HepG2 (cell line): ENCODE data around the gene RAB36.

Source experiments
- BRCA1 ChIP-seq: sonication (generic); formaldehyde crosslinking; IDR thresholded peaks from 2 replicates; pipeline ENCODE4 v1.4.0; 2020; ENCODE audit warnings: missing genetic modification reagents
- CHD2 ChIP-seq: IDR thresholded peaks from 2 replicates; pipeline ENCODE4 v1.6.1; 2011; ENCODE audit warnings: low read depth, low read length, improper control_type of control experiment
- SETDB1 ChIP-seq: sonication (generic); formaldehyde crosslinking; IDR thresholded peaks from 2 replicates; pipeline ENCODE4 v1.5.1; 2020; ENCODE audit warnings: missing genetic modification reagents, mild to moderate bottlenecking, borderline replicate concordance
- SOX6 ChIP-seq, 2 experiments: fragments of 450-650 bp in 1 of 2; sonication (generic) in 1 of 2; formaldehyde crosslinking in 1 of 2; IDR thresholded peaks; 2 replicates each; pipeline versions ENCODE4 v1.4.0 to v1.6.1; 2017 to 2020; ENCODE audit warnings: antibody characterized with exemption in 1 of 2, mild to moderate bottlenecking in 1 of 2, missing genetic modification reagents in 1 of 2
- ZNF232 ChIP-seq: sonication (generic); formaldehyde crosslinking; IDR thresholded peaks from 2 replicates; pipeline ENCODE4 v1.4.0; 2020; ENCODE audit warnings: missing genetic modification reagents, borderline replicate concordance
- TF ChIP-seq, protein P1 (sequence below), 2 experiments: IDR thresholded peaks; 2 replicates each; pipeline ENCODE4 v1.6.1; 2011 to 2012; ENCODE audit warnings: low read length in 2 of 2, borderline replicate concordance in 1 of 2, low read depth in 1 of 2, mild to moderate bottlenecking in 1 of 2, moderate library complexity in 1 of 2
- TF ChIP-seq, protein P2 (sequence below): sonication (generic); formaldehyde crosslinking; IDR thresholded peaks from 2 replicates; pipeline ENCODE4 v1.9.0; 2022; ENCODE audit warnings: missing genetic modification reagents, mild to moderate bottlenecking, borderline replicate concordance
- TF ChIP-seq, protein P3 (sequence below): sonication (generic); formaldehyde crosslinking; conservative IDR thresholded peaks from 2 replicates; pipeline ENCODE4 v1.8.1; 2023; ENCODE audit warnings: missing genetic modification reagents

DNA sequence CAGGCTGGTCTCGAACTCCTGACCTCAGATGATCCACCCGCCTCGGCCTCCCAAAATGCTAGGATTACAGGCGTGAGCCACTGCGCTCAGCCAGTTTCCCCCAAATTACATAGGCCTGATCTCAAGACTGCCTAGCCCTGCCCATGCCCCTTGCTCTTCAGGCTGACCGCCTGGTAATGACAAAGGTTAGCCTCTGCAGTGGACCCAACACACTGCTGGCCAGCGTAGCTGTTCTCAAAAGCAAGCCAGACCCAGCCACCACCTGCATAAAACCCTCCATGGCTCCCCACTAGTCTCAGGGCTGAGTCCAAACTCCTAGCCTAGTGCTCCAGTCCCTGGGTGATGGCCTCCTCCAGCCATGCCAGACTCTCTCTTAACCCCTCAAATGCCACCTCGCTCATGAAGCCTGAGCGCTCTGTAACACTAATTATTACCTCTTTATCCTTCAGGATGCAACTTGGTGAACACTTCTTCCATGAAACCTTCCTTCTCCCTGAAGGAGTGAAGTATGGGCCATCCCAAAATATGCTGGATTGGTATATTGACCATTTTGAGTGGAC, 2.7 kb upstream of the RAB36 start:
- no peak for TF ChIP-seq BRCA1 (CRISPR knock-in tag)
- TF ChIP-seq, protein P1, sequence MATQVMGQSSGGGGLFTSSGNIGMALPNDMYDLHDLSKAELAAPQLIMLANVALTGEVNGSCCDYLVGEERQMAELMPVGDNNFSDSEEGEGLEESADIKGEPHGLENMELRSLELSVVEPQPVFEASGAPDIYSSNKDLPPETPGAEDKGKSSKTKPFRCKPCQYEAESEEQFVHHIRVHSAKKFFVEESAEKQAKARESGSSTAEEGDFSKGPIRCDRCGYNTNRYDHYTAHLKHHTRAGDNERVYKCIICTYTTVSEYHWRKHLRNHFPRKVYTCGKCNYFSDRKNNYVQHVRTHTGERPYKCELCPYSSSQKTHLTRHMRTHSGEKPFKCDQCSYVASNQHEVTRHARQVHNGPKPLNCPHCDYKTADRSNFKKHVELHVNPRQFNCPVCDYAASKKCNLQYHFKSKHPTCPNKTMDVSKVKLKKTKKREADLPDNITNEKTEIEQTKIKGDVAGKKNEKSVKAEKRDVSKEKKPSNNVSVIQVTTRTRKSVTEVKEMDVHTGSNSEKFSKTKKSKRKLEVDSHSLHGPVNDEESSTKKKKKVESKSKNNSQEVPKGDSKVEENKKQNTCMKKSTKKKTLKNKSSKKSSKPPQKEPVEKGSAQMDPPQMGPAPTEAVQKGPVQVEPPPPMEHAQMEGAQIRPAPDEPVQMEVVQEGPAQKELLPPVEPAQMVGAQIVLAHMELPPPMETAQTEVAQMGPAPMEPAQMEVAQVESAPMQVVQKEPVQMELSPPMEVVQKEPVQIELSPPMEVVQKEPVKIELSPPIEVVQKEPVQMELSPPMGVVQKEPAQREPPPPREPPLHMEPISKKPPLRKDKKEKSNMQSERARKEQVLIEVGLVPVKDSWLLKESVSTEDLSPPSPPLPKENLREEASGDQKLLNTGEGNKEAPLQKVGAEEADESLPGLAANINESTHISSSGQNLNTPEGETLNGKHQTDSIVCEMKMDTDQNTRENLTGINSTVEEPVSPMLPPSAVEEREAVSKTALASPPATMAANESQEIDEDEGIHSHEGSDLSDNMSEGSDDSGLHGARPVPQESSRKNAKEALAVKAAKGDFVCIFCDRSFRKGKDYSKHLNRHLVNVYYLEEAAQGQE (IDR thresholded peaks at IDR 0.05; ENCODE audit: borderline replicate concordance in 1 of 2, low read depth in 1 of 2, low read length in 2 of 2): no peak
- no peak for TF ChIP-seq SETDB1 (CRISPR knock-in tag)
- TF ChIP-seq CHD2: no peak
- TF ChIP-seq SOX6 (IDR thresholded peaks at IDR 0.05): no peak
- TF ChIP-seq SOX6 (CRISPR knock-in tag; IDR thresholded peaks at IDR 0.05): no peak
- no peak for TF ChIP-seq ZNF232 (CRISPR knock-in tag)
- TF ChIP-seq, protein P2, sequence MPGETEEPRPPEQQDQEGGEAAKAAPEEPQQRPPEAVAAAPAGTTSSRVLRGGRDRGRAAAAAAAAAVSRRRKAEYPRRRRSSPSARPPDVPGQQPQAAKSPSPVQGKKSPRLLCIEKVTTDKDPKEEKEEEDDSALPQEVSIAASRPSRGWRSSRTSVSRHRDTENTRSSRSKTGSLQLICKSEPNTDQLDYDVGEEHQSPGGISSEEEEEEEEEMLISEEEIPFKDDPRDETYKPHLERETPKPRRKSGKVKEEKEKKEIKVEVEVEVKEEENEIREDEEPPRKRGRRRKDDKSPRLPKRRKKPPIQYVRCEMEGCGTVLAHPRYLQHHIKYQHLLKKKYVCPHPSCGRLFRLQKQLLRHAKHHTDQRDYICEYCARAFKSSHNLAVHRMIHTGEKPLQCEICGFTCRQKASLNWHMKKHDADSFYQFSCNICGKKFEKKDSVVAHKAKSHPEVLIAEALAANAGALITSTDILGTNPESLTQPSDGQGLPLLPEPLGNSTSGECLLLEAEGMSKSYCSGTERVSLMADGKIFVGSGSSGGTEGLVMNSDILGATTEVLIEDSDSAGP (CRISPR knock-in tag): peak; percentile 27; the same call in 1 of the 2 replicates
- TF ChIP-seq, protein P3, sequence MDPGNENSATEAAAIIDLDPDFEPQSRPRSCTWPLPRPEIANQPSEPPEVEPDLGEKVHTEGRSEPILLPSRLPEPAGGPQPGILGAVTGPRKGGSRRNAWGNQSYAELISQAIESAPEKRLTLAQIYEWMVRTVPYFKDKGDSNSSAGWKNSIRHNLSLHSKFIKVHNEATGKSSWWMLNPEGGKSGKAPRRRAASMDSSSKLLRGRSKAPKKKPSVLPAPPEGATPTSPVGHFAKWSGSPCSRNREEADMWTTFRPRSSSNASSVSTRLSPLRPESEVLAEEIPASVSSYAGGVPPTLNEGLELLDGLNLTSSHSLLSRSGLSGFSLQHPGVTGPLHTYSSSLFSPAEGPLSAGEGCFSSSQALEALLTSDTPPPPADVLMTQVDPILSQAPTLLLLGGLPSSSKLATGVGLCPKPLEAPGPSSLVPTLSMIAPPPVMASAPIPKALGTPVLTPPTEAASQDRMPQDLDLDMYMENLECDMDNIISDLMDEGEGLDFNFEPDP: no peak
